Right renal pelvis (tissue), 4 donors: ENCODE data around the gene NELFCD. TPM values are rescaled to one million over a fixed set of nuclear protein-coding genes. Genes with fewer than 3 reads are reported as not detected.

Experiments
- DNase-seq, 4 donors: peaks; one replicate each; pipeline ENCODE4 v3.0.0-alpha.2; 2013; ENCODE audit warnings: low read depth in 4 of 4, low spot score in 3 of 4, missing footprints in 1 of 4
- polyA plus RNA-seq, 4 donors: library from polyadenylated mRNA; unstranded; fragments of 120-200 nt; gene quantifications; one replicate each; pipeline ENCODE4 v1.2.1, GENCODE V29; 2013; ENCODE audit not compliant: insufficient read length in 4 of 4

NELFCD gene
- polyA plus RNA-seq, 4 donors, result 118 to 138 (median 125) TPM

- DNase-seq, result no peak
Measured at GRCh38 chr20:58993332-58994248, 12.5 kb downstream of the NELFCD start.

- DNase-seq, result no peak
Measured at GRCh38 chr20:58994390-58995159, 13.5 kb downstream of the NELFCD start.

- peak in 1 of 4 donors; percentile 25 for DNase-seq
Measured at GRCh38 chr20:58995461-58996225, 14.6 kb downstream of the NELFCD start.

GRCh38 chr20:58996226-58996611 lies 15.2 kb downstream of the NELFCD start:
- no peak for DNase-seq

- DNase-seq, result no peak
Measured at GRCh38 chr20:58997141-58997770, 16.2 kb downstream of the NELFCD start.

GRCh38 chr20:58998656-58999055 lies 17.6 kb downstream of the NELFCD start:
- DNase-seq, result no peak

GRCh38 chr20:59000326-59000725 lies 19.3 kb downstream of the NELFCD start:
- no peak for DNase-seq

- DNase-seq, result no peak
Measured at GRCh38 chr20:59001068-59001448, 20.0 kb downstream of the NELFCD start.

- DNase-seq, result no peak
Measured at GRCh38 chr20:59001449-59002171, 20.6 kb downstream of the NELFCD start.

- DNase-seq, result no peak
Measured at GRCh38 chr20:59002388-59002787, 21.3 kb downstream of the NELFCD start.

GRCh38 chr20:59002874-59003399 lies 21.9 kb downstream of the NELFCD start:
- DNase-seq, result no peak

GRCh38 chr20:59003836-59004492 lies 22.9 kb downstream of the NELFCD start:
- no peak for DNase-seq

- no peak for DNase-seq
Measured at GRCh38 chr20:59004493-59004762, 23.4 kb downstream of the NELFCD start.

- no peak for DNase-seq
Measured at GRCh38 chr20:59004763-59005522, 23.9 kb downstream of the NELFCD start.

GRCh38 chr20:59005523-59006166 lies 24.6 kb downstream of the NELFCD start:
- DNase-seq, result no peak

GRCh38 chr20:59006167-59006863 lies 25.3 kb downstream of the NELFCD start:
- no peak for DNase-seq

GRCh38 chr20:59006864-59007664 lies 26.0 kb downstream of the NELFCD start, which contains the start of gene CTSZ:
TSS of gene CTSZ (minus strand) at chr20:59007254. CDS start at chr20:59007128, 126 bp downstream.
- peak in 3 of 4 donors; percentile 25 to 43 (median 41) for DNase-seq
